CD4-positive, alpha-beta T cell treated with Interferon alpha-2 for 1 hour (primary cell): ENCODE measurements around the gene DYNC1H1.
A peak's percentile ranks its signal among the peaks of the same experiment; 100 is the strongest.
"Not testable (repeated sequence)": the region's sequence is repeated elsewhere in the genome, so short reads cannot be mapped to it uniquely, and the experiment has no call there.

Experiments used
- DNase-seq, 2 donors: peaks; one replicate each; pipeline ENCODE4 v3.0.0-alpha.2; 2020 to 2022

The DYNC1H1 gene

GRCh38 chr14:102074415-102074964 lies 110.1 kb downstream of the DYNC1H1 start:
- no peak for DNase-seq

DNA sequence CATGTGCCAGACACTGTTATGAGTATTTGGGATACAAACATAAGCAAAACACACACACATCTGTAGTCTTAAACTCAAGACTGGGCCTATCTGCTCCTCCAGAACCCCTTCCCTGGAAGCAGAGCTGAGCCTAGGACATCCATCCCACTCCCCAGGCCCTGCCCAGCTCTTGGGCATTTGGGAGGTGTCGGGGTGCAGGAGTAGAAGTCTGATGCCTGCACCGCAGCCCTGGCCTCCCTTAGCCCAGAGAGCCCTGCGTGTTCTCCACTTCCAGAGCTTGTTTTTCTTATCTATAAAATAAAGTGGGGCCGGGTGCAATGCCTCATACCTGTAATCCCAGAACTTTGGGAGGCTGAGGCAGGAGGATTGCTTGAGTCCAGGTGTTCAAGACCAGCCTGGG lies 110.8 kb downstream of the DYNC1H1 start:
- DNase-seq: peak in 1 of 2 donors; percentile 37

- DNase-seq: peak; percentile 31 to 51
Observed at GRCh38 chr14:102077382-102077709, 113.0 kb downstream of the DYNC1H1 start.

- DNase-seq: peak; percentile 23 to 40
Observed at GRCh38 chr14:102078361-102078791, 114.0 kb downstream of the DYNC1H1 start.

GRCh38 chr14:102078831-102079699 lies 114.7 kb downstream of the DYNC1H1 start:
- peak; percentile 34 to 49 for DNase-seq

GRCh38 chr14:102079700-102079979 lies 115.3 kb downstream of the DYNC1H1 start:
- DNase-seq: peak in 1 of 2 donors; percentile 45

DNA sequence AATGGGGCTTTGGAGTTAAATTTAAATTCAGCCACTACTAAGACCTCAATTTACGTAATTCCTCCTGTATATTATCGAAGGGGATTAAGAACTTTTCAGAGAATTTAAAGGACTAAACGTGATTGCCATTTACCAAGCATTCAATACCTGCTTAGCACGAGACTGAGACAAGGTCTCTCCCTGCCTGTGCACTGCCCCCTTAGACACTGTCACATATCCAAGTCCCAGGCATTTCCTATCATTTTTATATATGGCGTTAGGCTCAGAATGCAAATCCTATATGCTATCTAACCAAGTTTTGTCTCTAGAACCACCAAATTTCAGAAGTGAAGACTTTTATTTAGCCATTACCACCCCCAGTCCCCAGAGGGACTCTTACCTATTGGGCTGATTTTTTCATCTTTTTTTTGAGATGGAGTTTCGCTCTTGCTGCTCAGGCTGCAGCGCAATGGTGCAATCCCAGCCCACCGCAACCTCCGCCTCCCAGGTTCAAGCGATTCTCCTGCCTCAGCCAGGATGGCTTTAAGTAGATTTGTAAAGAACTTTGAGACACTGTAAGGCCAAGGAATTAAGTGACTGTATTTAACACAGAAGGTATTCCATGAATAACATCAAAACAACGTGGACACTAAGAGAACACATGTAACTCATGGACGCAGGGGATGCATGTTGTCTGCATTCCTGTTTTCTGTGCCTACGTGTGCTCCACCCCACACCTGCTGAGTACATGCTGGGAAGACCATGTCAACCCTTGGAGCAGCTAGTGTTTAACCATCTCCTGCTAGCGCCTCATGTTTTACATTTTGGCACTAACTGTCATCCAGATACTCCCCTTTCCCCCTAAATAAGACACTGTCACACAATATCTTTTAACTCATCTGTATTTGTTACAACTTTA lies 116.1 kb downstream of the DYNC1H1 start:
- peak in 1 of 2 donors; percentile 33 for DNase-seq

DNA sequence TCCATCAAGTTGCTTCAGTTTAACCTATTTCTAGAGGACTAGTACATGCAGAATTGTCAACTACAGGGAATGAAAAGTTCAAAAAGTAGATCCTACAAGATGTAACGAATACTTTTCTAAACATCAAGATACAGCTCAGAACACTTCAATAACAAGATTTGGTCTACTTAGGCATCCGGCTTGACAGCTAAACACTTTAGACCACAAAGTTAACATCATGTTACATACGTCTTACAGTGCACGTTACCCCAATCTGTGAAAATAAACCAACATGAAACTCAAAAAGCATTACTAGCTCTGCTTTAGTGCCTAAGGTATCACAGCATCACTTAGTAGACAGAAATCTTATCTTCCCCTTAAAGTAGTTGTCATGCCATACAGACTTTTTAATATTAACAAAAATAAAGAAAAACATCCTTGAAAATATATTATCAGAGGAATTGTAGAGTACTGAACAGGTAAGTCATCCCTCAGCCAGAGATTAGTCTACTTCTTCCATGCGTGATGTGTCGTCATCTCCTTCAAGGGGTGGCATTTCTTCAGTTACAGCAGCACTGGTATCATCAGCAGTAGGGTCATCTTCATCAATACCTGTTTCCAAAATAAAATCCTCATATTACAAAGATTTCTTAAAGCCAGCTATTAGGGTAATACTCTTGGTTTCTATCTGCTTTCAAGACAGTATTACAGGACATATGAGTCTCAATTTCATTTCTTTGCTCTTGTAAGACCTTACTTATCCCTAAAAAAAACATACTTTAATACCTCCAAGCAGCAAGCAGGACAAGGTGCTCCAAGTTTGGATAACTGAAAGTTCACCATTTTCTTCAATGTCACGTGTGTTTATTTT lies 117.1 kb downstream of the DYNC1H1 start:
- DNase-seq: no peak

DNA sequence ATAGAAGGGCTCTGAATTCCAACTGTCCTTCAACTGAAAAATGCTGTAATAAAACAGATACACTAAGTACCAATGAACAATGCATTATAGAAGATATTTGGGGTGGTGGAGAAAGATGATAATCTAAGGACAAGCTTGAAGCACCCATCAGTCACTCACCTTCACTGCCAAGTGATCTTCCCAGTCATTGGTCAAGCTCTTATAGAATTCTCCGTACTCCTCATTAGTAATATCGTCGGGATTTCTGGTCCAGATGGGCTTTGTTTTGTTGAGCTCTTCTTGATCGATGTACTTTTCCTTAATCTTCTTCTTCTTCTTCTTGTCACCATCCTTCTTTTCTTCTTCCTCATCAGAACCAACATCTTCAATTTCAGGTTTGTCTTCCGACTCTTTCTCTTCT lies 120.1 kb downstream of the DYNC1H1 start:
- DNase-seq: not testable (repeated sequence)

- DNase-seq: no peak
Observed at GRCh38 chr14:102084931-102085330, 120.6 kb downstream of the DYNC1H1 start.

- peak in 1 of 2 donors; percentile 36 for DNase-seq
Observed at GRCh38 chr14:102085488-102085887, 121.1 kb downstream of the DYNC1H1 start.

DNA sequence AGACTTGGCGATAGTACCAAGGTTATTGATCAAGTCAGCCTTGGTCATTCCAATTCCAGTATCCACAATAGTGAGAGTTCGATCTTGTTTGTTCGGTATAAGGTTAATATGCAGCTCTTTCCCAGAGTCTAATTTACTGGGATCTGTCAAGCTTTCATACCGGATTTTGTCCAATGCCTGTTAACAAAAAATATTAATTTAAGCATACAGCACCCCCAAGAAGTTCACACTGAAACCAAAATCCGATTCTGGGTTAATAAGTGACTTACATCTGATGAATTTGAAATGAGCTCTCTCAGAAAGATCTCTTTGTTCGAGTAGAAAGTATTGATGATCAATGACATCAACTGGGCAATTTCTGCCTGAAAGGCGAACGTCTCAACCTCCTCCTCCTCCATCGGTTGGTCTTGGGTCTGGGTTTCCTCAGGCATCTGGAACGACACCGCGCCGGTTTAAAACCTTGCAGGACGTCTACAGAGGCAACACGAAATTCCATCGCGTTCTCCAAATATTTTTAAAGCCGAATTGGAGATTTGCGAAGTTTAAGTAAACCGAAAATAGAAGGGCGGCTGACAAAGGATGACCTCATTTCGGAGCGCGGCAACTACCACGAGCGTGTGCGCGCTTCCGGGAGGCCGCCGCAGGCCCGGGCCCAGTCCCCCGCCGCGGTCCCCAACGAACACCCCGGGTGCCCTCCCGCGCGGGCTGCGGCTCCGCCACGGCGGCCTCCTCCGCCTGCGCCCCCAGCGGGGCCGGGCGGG lies 121.8 kb downstream of the DYNC1H1 start:
- DNase-seq: peak; percentile 70 to 79

DNA sequence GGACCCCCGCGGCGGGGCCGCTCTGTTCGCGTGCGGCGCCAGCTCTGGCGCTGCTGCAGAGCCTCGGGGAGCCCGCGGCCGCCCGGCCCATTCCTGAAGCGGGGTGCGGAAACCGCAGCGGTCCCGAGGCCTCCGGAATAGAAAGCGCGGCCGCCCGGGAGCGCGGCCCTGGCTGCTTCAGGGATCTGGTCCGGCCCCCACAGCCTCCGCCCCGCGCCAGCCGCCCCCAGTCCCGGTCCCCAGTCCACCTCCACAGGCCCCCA lies 122.3 kb downstream of the DYNC1H1 start:
- no peak for DNase-seq

GRCh38 chr14:102086972-102087761 lies 122.8 kb downstream of the DYNC1H1 start, which contains the start of gene HSP90AA1:
Gene HSP90AA1 (minus strand): TSS chr14:102087044. CDS start chr14:102086378, 666 bp downstream.
- peak; percentile 95 to 96 for DNase-seq

- no peak for DNase-seq
Observed at GRCh38 chr14:102087762-102088011, 123.3 kb downstream of the DYNC1H1 start.

- DNase-seq: peak; percentile 37 to 64
Observed at GRCh38 chr14:102088012-102088792, 123.8 kb downstream of the DYNC1H1 start.

- no peak for DNase-seq
Observed at GRCh38 chr14:102089621-102090343, 125.4 kb downstream of the DYNC1H1 start.

DNA sequence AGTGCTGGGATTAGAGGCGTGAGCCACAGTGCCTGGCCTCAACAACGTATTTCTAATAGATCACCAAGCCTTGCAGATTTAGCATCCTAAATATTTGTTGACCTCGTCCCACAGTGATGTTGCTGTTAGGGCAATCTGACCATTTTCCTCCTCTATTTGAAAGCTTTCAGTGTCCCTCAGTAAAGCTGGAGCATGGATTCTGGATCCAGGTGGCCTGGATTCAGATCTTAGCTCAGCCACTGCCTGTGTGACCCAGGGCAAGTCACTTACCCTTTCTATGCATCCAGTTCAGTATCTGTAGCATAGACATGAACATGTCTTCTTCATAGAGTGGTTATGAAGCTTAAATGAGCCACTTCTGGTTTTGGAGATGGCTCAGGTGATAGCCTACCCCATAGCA lies 126.3 kb downstream of the DYNC1H1 start:
- no peak for DNase-seq

GRCh38 chr14:102092806-102093205 lies 128.4 kb downstream of the DYNC1H1 start:
- DNase-seq: no peak

- no peak for DNase-seq
Observed at GRCh38 chr14:102094101-102094500, 129.7 kb downstream of the DYNC1H1 start.
